Measurements from ENCODE around the gene RYR2.

Gene RYR2

GRCh38 chr1:237473854-237474253 is 431.9 kb downstream of the RYR2 start:
- no peak for DNase-seq

DNA sequence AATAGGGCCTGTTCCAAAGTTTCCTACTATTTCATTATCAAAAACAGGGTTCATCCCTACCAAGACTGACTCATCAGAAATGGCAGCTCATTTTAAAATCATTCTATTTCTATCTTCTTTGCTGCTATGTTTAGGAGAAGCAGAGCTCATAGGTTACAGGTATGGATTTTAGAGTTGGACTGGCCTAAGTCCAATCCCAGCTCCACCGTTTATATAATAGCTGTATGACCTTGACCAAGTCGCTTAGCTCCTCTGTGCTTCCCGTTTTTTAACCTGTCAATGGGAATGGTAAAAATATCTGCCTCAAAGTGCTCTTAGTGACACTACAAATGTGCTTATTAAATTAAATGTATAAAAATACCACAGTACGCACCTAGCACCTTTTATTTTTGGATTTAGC is 436.1 kb downstream of the RYR2 start:
- no peak for DNase-seq

DNA sequence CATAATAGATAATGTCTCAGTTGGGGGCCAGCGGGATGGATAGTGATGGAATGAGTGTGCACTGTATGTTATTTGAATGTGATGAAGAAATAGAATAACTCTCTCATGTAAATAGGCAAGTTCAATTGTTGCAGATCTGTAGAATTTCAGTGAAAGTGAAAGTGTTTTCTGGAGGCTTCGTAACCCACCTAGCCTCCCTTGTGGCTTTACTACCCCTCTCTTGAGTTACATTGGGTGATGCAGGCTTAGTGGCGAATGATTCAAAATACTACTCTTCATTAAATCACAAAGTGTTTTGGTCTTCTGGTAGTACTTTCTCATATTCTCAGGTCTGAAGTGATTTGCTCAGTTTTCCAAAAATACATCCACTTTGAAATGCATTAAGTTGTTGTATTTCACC is 436.9 kb downstream of the RYR2 start:
- no peak for DNase-seq

DNA sequence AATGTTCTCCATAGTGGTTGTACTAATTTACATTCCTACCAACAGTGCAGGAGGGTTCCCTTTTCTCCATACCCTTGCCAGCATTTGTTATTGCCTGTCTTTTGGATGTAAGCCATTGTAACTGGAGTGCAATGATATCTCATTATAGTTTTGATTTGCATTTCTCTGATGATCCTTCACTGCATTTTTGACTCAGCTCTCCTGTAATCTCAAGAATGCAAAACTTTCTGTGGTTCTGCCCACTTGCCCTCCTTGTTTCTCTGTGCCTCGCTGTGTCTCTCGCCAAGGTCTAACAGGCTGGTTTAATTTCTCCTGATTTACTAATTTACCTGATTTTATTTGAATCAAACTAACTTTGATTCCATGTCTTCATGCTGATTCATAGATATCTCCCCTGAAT is 440.8 kb downstream of the RYR2 start:
- DNase-seq, result no peak

- no peak for DNase-seq
These were observed 450.4 kb downstream of the RYR2 start for GRCh38 chr1:237492359-237492758.

- DNase-seq, result no peak
These were observed 458.6 kb downstream of the RYR2 start for GRCh38 chr1:237500566-237500965.

DNA sequence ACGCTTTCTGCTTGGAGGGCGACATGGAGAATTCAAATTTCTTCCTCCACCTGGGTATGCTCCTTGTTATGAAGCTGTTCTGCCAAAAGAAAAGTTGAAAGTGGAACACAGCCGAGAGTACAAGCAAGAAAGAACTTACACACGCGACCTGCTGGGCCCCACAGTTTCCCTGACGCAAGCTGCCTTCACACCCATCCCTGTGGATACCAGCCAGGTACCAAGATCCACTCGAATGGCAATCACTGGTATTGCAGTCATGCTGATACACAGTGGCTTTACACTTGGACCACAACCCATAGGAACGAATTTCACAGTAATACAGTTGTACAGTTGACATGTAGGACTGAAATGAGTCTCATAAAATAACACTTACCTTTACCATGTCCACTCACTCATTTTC is 461.3 kb downstream of the RYR2 start:
- no peak for DNase-seq

- peak; percentile 12 for DNase-seq
These were observed 465.0 kb downstream of the RYR2 start for GRCh38 chr1:237507005-237507404.

GRCh38 chr1:237509748-237510147 is 467.8 kb downstream of the RYR2 start:
- no peak for DNase-seq

GRCh38 chr1:237525102-237525501 is 483.1 kb downstream of the RYR2 start:
- DNase-seq, result no peak

DNA sequence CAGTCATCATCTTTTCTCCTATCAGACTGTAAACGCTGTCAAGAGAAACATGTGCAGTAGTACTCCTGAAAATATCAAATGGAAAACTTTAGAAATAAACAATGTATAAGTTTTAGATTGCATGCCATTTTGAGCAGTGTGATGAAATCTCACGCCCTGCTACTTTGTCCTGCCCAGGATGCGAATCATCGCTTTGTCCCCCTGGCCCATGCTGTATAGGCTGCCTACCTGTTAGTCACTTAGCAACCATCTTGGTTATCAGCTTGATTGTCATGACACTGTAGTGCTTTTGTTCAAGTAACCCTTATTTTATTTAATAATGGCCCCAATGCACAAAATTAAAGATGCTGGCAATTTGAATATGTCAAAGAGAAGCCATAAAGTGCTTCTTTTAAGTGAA is 485.8 kb downstream of the RYR2 start:
- no peak for DNase-seq

DNA sequence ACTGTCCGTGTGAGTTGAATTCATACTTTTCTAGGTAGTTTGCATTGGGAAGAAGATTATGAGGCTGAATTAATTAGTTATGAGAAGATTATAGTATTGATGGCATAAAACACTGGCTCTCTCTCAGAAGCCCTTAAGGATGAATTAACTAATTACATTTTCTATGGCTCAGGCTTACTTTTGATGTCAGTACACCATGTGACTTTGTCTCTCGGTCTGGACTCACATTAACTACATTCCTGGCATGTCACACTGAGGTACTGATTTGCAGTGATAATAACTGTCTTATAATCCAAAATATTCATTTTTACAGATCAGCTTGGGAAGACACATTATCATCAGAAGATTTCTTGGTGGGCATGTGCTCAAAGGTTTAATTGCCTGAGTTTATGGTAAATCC is 486.6 kb downstream of the RYR2 start:
- DNase-seq, result no peak

- no peak for DNase-seq
These were observed 497.1 kb downstream of the RYR2 start for GRCh38 chr1:237539055-237539454.

DNA sequence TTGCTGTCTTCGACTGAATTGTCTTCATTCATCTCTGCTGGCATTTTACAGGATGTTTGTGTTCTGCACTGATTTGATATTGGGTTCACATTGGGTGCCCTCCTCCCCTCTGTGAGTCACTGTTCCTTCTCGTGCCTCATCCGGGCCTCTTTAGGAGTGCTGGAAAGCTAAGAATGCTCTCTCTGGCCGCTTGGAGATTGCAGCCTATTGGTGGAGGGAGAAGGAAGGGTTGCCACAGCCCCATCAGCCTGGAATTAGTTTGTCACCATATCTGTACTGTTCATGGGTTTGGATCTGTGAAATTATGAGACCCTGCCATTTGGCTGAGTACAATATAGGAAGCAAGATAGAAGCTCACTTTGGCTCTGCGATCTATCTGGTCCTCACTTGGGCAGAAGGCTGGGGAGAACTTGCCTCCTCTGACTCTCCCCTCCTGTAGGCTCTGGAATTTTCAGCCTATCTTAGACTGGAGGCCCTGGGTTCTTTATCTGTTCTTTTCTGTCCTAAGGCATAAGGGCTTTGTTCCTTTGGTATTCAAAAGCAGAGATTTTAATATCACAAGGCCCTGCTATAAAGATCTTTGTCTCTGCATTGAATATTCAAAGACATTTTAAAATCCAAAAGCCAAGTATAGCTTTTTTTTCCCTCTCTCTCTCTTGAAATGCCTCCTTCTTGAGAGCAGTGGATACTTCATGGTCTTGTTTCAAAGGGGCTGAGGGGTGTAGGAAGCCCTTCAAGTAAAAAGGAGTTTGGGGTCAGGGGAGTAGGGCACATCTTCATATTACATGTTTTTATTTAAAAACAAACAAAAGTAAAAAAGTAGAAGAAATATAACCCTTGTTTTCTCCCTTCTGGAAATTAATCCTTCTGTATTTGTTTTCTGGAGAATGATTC is 500.8 kb downstream of the RYR2 start:
- no peak for DNase-seq

- no peak for DNase-seq
These were observed 511.1 kb downstream of the RYR2 start for GRCh38 chr1:237553078-237553477.

GRCh38 chr1:237556911-237557310 is 514.9 kb downstream of the RYR2 start:
- no peak for DNase-seq

DNA sequence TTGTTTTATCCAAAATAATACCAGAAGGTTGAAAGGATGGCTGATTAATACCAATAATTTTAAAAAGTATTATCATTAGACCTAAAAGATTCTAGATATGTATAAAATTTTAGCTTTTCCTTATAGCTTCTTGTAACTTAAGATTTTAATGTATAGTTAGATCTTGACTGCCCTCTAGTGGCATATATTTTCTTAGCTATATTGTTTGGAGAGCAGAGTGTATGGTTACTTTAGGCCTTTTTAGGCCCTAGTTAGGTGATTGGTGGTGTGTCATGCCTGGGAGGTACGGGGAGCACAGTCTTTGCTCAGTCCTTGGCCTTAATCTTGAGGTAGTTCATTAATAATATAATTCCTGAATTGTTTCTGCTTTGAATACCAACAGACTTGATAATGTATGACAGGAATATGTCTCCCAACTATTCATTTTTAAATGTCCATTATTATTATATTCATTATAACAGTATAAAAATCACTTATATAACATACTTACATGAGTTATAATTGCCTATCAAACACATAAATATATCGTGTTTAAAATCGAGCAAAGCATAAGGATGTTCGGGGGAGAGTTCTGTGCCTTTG is 520.3 kb downstream of the RYR2 start:
- peak; percentile 61 for DNase-seq

DNA sequence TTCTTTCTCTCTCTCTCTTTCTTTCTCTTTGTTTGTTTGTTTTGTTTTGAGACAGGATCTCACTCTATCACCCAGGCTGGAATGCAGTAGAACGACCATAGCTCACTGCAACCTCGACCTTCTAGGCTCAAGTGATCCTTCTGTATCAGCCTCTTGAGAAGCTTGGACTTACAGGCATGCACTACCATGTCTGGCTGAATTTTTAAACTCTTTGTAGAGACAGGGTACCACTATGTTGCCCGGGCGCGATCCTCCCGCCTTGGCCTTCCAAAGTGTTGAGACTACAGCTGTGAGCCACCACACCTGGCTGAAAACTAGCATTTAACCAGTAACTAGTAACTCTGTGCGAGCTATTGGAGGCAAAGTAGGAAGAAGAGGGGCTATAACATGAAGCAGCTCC is 523.3 kb downstream of the RYR2 start:
- no peak for DNase-seq

DNA sequence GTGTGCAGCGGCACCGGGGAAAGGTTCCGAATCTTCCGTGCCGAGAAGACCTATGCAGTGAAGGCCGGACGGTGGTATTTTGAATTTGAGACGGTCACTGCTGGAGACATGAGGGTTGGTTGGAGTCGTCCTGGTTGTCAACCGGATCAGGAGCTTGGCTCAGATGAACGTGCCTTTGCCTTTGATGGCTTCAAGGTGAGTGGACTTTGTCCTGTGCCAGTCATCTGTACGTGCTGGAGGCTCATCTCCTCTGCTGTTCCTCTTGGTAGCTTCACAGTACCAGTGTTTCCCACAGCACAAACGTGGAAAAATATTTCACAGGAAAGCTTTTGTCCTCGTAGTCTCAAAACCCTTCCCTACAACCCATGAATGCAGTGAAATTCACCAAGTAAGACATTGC is 524.6 kb downstream of the RYR2 start:
- DNase-seq, result no peak

DNA sequence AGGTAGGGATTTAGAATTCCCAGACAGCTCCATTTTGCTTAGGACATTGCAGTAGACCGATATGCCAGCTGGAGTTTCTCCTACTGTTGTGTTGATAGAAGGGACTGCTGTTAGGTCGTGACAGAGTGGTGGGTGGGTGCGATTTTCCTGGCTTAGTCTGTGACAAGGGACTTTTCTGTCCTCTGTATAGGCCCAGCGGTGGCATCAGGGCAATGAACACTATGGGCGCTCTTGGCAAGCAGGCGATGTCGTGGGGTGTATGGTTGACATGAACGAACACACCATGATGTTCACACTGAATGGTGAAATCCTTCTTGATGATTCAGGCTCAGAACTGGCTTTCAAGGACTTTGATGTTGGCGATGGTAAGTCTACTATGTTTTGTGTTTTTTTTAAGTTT is 527.0 kb downstream of the RYR2 start:
- no peak for DNase-seq

DNA sequence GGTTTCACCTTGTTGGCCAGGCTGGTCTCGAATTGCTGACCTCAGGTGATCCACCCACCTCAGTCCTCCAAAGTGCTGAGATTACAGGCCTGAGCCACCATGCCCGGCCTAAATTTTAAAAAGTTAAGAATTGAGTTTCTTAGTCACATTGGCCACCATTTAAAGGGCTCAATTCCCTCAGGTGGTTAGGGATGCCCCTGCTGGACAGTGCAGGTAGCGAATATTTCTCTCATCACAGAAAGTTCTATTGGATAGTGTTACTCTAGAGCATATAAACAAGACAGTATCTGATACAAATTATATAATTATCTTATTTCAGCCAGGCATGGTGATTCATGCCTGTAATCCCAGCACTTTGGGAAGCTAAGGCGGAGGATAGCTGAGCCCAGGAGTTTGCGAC is 528.5 kb downstream of the RYR2 start:
- no peak for DNase-seq

- DNase-seq, result no peak
These were observed 532.6 kb downstream of the RYR2 start for GRCh38 chr1:237574536-237574935.

DNA sequence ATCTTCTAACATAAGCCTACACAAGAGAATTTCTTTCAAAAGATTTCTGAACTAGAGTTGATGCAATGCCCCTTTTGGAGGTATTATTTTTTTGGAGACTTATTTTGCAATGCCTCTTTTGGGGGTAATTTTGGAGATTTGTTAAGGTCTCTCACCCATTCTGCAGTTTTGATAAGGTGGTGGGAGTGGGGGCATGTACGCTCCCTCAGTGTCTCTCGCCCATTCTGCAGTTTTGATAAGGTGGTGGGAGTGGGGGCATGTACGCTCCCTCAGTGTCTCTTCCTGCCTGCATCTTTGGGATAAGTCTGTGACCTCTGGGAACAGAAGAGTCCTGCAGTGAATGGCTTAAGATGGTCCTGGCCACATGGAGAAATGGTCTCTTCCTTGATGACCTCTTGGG is 536.6 kb downstream of the RYR2 start:
- no peak for DNase-seq

DNA sequence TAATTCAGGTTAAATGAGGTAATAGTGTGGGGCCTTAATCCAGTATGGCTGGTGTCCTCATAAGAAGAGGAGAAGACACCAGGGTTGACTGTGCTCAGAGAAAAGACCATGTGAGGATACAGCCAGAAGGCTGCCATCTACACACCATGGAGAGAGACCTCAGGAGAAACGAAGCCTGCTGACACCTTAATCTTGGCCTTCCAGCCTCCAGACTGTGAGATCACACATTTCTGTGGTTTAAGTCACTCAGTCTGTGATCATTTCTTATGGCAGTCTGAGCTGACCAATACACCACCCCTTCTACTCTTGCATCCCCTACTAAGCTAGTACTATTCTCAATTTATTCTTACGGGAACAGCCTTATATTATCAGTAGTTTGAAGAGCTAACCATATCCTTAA is 538.7 kb downstream of the RYR2 start:
- DNase-seq, result no peak

DNA sequence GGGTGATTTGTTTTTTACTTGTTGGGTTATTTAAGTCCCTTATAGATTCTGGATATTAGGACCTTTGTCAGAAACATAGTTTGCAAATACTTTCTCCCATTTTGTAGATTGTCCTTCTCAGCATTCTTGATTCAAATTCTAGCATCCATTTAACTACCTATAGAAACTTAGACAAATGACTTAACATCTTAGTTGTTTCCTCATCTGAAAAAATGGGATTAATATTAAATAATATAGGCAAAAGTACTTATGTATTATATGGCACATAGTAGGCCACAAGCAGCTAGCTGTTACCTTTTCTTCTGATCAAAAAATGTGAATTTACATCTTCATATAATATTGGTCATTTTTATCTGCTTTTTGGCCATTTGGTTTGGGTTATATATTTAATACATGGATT is 541.3 kb downstream of the RYR2 start:
- DNase-seq, result no peak

All from CD4-positive, alpha-beta T cell treated with Interleukin-21 for 1 hour (primary cell).